ENCODE data around the gene LMNTD2.
"Not testable (repeated sequence)": the region's sequence is repeated elsewhere in the genome, so short reads cannot be mapped to it uniquely, and the experiment has no call there.

LMNTD2 gene

DNA sequence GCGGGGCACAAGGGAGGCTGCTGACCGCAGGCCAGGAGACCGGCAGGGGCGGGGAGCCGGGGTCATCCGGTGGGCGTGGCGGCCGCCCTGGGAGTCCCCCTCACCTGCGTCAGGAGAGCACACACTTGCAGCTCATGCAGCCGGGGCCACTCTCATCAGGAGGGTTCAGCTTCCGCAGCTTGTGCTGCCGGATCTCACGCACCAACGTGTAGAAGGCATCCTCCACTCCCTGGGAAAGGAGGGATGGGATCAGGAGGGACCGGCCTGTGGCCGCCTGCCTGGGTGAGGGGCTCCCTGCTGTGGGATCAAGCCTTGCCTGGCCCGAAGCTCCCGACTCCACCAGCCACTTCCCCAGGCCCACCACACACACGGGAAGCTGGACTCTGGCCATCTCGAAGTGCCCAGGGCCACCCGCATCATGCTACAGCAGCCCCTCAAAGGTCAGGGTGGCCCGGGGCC is 28.0 kb downstream of the LMNTD2 start:
- DNase-seq: no peak

DNA sequence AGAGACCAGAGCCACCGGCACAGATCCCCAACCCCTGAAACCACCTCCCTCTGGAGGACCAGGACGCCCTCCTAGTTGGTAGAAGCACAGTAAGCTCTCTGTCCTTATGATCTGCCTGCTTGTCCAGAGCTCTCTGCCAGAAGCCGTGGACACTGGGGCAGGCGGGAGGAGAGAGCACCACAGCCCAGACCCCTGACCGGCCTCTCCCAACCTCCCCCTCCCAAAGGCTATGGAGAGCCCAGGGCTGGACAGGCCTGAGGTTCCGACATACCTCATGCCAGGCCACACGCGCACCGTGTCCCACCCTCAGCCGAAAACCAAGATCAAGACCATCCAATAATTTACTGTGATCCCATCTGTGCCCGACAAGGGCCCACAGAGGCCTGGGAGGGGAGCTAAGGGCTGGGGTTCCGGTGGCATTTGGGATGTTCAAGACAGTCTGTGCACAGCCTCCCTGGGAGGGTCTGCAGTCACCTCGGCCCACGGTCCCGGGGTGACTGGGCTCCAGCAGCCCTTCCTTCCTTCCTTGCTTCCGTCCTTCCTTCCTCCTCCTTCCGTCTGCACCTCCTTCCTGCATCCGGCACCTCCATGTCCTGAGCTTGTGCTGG is 28.5 kb downstream of the LMNTD2 start:
- DNase-seq: no peak

GRCh38 chr11:530960-531831 is 29.3 kb downstream of the LMNTD2 start:
- DNase-seq: no peak

DNA sequence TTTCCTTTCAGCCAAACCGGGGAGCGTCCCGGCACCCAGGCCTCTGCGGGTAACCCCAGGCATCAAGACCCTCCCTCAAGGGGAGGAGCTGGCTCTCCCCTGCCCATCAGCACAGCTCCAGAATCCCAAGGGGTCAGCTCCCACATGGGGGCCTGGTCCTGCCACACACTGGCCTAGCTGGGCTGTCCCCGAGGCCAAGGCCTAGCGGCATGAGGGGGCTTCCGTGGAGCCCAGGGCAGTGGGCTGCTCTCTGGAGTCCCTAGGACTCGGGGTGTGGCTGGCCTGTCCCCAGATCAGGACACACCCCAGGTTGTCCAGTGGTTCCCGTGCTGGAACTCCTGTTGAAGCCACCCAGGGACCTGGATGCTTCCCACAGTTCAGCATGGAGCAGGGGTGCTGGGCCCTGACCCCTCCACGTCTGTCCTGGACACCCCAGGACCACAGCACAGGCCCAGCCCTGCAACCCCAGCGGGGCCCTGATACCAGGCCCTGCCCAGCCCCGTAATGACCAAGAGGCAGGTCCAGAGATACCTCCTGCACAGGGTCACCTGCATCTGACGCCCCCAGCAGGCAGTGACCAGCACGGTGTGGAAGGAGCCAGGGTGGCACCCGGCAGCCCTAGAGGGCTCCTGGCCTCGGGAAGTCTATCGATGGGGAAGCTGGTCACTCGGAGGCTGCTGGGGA is 30.7 kb downstream of the LMNTD2 start:
- no peak for DNase-seq

- no peak for DNase-seq
These were observed 31.5 kb downstream of the LMNTD2 start for GRCh38 chr11:528815-529727.

DNA sequence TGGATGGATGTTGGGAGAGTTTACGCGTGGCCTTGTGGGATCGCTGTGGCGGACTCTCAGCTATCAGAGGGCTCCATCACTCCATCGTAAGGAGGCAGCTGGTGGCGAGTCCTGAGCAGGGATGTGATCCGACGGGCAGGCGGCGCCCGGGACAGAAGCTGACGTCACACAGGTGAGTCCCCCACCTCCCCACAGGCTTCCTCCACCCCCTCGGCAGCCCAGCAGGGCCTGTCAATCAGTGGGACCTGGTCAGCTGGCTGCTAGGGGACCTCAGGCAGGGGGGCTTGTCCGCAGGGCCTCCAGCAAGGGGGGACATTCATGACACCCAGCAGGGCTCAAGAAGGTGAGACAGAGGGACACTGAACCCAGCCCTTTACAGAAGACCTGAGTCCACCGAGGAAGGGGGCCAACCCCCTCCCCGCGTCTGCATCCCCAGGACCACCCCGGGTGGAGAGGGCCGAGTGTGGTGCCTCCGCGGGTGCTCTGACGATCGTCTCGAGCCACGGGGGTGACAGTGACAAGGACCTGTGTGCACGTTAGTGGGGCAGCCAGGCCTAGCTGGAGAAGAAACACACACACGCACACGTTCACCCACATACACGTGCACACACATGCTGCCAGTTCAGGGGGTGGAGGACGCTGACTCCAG is 32.2 kb downstream of the LMNTD2 start:
- DNase-seq: no peak

DNA sequence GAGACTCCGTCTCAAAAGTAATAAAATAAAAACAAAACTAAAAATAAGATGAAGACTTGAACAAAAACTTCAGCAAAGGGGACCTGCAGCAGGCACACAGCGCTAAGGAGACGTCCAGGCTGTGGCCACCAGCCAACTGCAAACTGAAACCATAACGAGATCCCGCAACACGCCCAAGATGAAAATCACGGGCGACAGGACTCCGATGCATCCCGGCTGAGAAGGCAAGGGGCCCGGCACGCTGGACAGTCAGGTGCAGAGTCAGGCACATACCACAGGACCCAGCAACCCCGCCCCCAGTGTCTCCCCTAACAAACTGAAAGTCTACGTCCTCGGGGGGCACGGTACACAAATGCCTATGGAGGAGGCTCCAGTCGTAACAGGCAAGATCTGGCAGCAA is 34.3 kb downstream of the LMNTD2 start:
- DNase-seq: no peak

DNA sequence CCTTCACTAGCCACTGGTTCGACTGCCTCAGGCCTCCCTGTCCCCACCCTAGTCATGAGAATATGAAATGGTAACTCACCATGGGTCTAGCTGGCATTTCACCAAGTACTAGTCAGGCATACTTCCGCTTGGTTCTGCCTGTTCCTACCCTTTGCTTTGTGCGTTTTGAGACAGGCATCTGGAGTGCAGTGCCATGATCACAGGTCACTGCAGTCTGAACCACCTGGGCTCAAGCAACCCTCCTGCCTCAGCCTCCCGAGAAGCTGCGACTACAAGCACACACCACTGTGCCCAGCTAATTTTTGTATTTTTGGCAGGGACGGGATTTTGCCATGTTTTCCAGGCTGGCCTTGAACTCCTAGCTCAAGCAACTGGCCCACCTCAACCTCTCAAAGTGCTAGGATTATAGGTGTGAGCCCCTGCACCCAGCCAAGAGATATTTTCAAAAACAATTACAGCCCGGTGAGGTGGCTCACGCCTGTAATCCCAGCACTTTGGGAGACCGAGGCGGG is 39.3 kb downstream of the LMNTD2 start:
- no peak for DNase-seq

DNA sequence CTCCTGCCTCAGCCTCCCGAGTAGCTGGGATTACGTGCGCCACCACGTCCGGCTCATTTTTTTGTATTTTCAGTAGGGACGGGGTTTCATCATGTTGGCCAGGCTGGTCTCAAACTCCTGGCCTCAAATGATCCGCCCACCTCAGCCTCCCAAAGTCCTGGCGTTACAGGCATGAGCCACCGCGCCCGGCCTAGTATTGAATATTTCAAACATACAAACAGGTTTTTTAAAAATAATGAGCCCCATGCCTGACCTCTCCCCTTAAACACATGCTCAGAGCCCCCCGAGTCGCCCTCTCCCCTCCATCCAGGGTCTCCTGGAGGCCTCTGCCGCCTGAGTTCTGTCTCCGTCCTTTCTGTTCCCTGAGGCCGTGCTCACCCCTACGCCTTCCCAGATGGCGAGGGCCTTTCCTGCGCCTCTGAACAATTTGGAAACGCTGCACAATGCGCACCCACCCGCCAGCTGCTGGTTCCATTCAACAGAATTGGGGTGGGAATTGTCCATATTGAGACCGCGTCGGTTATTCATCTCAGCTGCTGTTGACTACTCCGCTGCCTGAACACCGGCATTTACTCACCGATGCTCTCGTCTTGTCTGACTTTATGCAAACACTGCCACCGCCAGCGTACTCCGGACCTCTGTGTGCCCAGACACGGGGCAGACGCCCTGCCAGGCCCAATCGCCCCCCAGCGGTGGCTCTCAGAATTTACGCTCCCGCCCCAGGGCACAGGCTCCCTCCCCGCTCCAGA is 39.9 kb downstream of the LMNTD2 start:
- no peak for DNase-seq

DNA sequence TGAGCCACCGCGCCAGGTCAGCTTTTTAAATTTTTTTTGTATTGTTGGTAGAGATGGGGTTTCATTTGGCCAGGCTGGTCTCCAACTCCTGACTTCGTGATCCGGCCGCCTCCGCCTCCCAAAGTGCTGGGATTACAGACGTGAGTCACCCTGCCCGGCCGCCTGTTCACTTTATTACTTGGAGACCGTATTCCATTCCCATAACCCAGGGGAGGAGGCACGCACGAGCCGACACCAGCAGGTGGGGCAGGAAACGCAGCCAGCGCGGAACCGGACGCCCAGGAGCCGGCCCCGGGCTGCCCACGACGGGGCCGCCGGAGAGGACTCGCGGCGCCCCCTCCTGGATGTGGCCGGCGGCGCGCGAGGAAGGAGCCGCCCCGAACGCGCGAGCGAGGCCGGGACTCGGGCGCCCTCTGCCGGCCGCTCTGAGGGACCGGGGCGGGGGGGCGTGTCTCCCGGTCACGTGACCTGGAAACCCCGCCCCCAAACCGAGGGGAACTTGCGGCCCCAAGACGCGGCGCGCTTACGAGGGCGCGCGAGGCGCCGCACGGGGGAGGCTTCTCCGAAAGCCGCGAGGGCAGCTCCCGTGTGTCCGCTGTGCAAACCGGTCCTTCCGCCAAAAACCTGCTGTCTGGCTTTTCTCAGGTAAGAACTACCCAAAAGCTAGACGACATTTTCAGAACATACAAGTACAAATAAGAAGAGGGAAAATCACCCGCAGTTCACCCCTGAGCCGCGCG is 41.9 kb downstream of the LMNTD2 start:
- peak; percentile 98 for DNase-seq

- not testable (repeated sequence) for DNase-seq
These were observed 43.4 kb downstream of the LMNTD2 start for GRCh38 chr11:516918-517685.

GRCh38 chr11:516400-516799 is 44.1 kb downstream of the LMNTD2 start:
- no peak for DNase-seq

DNA sequence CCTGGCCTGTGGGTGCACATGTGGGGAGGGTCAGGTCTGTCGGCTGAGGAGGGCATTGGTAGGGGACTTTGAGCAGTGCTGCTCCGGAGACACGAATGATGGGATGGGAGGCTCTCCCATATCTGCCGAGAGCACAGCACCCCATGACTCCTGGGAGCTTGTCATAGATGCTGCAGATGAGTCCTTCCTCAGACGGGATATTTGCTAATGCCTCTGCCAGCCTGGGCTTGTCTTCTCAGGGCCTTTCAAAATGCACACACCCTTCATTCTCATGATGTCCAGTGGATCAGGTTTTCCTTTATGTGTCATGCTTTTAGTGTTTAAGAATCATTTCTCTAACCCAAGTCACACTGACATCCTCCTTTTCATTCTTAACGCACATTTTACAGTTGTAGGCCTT is 45.4 kb downstream of the LMNTD2 start:
- DNase-seq: no peak

- no peak for DNase-seq
These were observed 45.9 kb downstream of the LMNTD2 start for GRCh38 chr11:514606-515005.

DNA sequence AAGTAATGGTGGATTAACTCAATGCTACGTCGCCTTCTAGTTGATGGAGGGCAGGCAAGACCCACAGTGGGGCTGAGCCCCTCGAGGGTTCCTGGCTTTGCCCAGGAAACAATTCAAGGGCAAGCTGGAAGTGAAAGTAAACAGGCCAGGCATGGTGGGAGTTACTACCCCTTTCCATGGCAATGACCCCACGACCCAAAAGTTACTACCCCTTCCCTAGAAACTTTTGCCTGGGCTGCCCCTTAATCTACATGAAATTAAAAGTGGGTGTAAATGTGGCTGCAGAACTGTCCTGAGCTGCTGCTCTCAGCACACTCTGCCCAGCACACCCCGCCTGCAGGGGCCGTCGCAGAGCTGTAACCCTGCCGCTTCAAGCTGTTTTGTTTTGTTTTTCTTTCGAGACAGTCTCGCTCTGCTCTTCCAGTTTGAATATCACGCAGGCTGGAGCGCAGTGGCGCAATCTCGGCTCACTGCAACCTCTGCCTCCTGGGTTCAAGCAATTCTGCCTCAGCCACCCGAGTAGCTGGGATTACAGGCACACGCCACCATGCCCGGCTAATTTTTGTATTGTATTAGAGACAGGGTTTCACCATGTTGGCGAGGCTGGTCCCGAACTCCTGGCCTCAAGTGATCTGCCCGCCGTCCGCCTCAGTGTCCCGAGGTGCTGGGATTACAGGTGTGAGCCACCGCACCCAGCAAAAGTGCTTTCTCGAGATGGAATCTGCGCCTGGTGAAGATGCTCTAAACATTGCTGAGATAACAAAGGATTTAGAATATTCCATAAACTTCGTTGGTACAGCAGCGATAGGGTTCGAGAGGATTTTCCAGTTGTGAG is 47.6 kb downstream of the LMNTD2 start:
- DNase-seq: no peak

- DNase-seq: no peak
These were observed 51.6 kb downstream of the LMNTD2 start for GRCh38 chr11:508956-509355.

GRCh38 chr11:507727-508515 is 52.6 kb downstream of the LMNTD2 start:
- DNase-seq: no peak
